Measurements from ENCODE around the gene ZBTB4.

The ZBTB4 gene, protein sequence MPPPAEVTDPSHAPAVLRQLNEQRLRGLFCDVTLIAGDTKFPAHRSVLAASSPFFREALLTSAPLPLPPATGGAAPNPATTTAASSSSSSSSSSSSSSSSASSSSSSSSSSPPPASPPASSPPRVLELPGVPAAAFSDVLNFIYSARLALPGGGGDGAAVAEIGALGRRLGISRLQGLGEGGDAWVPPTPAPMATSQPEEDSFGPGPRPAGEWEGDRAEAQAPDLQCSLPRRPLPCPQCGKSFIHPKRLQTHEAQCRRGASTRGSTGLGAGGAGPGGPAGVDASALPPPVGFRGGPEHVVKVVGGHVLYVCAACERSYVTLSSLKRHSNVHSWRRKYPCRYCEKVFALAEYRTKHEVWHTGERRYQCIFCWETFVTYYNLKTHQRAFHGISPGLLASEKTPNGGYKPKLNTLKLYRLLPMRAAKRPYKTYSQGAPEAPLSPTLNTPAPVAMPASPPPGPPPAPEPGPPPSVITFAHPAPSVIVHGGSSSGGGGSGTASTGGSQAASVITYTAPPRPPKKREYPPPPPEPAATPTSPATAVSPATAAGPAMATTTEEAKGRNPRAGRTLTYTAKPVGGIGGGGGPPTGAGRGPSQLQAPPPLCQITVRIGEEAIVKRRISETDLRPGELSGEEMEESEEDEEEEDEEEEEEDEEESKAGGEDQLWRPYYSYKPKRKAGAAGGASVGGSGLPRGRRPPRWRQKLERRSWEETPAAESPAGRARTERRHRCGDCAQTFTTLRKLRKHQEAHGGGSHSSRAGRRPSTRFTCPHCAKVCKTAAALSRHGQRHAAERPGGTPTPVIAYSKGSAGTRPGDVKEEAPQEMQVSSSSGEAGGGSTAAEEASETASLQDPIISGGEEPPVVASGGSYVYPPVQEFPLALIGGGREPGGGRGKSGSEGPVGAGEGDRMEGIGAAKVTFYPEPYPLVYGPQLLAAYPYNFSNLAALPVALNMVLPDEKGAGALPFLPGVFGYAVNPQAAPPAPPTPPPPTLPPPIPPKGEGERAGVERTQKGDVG

DNA sequence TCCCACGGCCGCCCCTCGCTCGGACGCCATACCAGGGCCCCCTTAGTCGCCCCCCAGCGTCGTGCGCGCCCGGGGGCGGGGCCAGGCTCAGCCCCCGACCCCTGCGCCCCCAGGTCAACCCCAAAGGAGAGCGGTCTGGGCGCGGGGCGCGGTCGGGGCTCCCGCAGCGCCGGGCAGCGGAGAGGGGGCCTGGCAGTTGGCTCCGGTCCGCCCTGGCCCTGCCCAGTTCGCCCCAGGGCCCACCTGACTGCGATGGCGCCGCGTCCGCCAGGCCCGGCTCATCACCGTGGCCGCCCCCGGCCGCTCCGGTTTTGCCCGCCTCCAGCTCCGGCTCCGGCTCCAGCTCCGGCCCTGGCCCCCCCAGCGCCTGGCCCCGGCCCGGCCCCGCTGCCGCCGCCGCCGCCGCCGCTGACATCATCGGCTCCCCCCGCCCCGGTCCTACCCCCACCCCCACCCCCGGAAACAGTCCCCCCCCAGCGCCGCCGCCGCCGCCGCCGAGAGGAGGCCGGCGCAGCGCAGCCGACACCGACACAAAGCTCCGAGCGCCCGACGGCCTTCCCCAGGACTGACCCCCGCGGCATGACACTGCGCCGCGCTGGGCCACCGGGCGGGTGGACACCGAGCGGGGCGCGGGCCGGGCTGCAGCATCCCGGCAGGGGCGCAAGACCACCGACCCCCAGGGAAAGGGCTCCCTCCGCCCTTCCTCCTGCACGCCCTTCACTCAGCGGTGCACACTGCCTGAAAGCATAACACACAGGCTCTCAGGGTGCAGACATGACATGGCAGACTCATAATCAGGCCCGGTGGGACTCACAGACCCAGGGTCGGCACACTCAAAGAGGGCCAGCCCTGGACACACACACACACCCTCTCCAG lies at the start of gene ZBTB4:
Gene ZBTB4 (minus strand): TSS at position 419 of the 876 bp plus-strand sequence. CDS start 12,830 bp downstream, outside the sequence.
- peak; percentile 57 for DNase-seq

DNA sequence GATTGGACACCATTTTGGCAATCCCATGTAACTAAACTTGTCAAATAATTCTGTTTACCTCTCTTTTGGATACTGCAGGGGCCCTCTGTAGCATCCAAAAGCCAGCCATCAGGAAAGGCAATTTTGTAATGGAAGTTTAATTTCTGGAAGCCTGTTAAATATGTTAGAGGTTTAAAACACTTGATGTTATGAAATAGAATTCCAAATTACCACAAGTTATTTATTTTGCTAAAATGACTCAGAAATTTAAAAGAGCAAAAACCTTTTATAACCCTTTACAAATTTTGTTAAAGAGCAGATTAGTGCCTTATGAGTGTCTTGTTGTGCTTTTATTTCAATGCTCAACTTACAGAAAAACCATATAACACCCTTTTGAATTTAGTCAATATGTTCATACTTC lies 49.4 kb upstream of the ZBTB4 start:
- DNase-seq: no peak

DNA sequence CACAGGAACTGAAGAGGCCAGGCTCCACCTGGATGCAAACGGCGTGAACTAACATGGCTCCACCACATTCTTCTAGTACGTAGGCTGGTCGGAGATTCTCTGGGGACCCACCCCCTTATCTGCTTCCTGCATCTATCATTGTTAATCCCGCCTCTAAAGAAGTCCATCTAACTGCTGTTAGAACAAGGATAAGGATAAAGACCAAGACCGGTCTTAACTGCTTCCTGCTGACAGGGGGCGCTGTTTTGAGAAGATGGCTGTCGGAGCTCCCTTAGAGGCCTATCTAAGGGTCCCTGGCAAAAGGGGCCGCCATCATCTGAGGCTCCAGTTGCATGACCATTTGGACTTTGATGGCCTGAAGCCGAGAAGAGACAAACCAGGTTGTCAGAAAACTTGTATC lies 43.6 kb upstream of the ZBTB4 start:
- DNase-seq: peak; percentile 47

DNA sequence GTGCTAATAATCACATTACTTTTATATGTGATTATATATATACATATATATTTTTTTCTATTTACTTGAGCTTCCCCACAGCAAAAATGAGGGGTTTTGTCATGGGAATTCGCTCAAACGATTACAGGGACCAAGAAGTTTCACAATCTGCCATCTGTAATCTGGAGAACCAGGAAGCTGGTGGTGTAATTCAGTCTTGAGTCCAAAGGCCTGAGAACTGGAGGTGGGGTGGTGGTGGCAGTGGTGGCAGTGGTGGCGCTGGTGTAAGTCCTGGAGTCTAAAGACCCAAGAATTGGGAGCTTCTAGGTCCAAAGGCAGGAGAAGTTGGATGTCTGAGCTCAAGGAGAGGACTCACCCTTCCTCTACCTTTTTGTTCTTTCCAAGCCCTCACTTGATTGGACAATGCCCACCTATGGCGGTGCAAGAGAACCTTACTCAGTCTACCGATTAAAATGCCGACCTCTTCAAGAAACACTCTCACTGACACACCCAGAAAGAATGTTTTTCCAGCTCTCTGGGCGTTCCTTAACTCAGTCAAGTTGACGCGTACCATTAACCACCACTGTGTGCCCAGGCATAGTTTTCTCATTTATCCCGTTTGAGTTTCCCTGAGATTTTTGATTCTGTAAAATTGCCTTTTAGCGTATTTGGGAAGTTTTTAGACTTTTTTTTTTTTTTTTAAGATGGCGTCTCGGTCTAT lies 36.6 kb upstream of the ZBTB4 start:
- DNase-seq: no peak

DNA sequence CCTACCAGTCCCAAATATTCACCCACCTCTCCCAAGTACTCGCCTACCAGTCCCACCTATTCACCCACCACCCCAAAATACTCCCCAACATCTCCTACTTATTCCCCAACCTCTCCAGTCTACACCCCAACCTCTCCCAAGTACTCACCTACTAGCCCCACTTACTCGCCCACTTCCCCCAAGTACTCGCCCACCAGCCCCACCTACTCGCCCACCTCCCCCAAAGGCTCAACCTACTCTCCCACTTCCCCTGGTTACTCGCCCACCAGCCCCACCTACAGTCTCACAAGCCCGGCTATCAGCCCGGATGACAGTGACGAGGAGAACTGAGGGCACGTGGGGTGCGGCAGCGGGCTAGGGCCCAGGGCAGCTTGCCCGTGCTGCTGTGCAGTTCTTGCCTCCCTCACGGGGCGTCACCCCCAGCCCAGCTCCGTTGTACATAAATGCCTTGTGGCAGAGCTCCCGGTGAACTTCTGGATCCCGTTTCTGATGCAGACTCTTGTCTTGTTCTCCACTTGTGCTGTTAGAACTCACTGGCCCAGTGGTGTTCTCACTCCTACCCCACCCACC lies 34.5 kb upstream of the ZBTB4 start:
- no peak for DNase-seq

DNA sequence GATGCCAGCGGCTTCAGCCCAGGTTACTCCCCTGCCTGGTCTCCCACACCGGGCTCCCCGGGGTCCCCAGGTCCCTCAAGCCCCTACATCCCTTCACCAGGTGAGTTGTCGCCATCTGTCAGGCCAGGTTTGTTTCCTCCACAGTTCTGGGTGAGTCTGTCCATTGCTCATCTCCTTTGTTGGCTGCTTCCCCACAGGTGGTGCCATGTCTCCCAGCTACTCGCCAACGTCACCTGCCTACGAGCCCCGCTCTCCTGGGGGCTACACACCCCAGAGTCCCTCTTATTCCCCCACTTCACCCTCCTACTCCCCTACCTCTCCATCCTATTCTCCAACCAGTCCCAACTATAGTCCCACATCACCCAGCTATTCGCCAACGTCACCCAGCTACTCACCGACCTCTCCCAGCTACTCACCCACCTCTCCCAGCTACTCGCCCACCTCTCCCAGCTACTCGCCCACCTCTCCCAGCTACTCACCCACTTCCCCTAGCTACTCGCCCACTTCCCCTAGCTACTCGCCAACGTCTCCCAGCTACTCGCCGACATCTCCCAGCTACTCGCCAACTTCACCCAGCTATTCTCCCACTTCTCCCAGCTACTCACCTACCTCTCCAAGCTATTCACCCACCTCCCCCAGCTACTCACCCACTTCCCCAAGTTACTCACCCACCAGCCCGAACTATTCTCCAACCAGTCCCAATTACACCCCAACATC lies 33.6 kb upstream of the ZBTB4 start:
- no peak for DNase-seq

DNA sequence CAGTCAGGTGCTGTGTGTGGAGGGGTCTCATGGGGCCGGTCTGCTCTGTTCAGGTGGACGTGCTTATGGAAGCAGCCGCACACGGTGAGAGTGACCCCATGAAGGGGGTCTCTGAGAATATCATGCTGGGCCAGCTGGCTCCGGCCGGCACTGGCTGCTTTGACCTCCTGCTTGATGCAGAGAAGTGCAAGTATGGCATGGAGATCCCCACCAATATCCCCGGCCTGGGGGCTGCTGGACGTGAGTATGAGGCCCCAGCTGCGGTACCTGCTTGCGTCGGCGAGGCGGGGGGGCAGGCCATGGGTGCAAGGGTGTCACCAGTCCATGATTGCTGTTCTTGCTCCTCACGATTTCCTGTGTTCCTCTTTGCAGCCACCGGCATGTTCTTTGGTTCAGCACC lies 32.7 kb upstream of the ZBTB4 start:
- no peak for DNase-seq

DNA sequence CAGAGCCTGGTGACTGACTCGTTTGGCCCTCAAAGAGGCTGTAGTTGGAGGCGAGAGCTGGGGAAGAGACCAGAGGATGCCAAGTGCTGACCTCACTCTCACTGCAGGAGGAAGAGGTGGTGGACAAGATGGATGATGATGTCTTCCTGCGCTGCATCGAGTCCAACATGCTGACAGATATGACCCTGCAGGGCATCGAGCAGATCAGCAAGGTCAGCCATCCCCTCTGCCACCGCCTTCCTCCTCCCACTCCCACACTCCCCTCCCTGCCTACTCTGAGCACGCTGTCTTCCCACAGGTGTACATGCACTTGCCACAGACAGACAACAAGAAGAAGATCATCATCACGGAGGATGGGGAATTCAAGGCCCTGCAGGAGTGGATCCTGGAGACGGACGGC lies 31.7 kb upstream of the ZBTB4 start:
- DNase-seq: no peak

DNA sequence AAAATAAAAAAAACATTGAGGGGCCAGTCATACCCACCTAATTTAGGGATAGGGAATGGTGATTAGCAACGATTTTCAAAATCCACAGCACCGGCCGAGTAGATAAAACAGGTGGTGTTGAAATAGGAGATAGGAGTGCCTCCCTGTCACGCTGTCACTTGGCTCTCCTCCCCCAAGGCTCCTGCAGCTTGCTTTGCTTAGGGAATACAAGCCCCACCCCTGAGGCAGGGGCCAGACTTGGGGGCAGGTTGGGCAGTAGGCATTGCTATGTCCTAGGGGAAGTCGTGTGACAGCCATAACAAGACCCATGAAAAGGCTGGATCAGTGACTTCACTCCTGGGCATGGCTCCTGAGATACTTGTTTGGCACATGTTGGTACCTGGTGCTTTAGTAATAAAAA lies 30.5 kb upstream of the ZBTB4 start:
- DNase-seq: no peak

DNA sequence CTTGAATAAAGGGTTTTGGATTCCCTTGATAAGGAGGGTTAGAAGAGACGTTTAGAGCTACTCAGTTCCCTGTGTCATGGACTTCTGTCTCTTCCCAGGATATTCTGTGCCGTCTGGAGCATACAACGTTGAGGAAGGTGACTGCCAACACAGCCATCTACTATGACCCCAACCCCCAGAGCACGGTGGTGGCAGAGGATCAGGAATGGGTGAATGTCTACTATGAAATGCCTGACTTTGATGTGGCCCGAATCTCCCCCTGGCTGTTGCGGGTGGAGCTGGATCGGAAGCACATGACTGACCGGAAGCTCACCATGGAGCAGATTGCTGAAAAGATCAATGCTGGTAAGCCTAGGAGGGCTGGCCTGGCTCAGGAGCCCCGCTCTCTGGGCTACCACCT lies 29.4 kb upstream of the ZBTB4 start:
- DNase-seq: no peak

DNA sequence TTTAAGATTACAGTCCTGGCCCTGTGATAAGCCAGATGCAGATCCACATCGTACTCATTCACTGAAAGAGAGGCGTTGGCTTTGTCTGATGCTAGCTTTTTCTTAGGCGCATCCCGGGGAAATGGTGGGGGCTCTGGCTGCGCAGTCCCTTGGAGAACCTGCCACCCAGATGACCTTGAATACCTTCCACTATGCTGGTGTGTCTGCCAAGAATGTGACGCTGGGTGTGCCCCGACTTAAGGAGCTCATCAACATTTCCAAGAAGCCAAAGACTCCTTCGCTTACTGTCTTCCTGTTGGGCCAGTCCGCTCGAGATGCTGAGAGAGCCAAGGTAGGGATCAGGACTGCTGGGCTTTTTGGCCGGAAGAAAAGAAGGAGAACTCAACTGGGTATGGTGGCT lies 28.7 kb upstream of the ZBTB4 start:
- DNase-seq: no peak

DNA sequence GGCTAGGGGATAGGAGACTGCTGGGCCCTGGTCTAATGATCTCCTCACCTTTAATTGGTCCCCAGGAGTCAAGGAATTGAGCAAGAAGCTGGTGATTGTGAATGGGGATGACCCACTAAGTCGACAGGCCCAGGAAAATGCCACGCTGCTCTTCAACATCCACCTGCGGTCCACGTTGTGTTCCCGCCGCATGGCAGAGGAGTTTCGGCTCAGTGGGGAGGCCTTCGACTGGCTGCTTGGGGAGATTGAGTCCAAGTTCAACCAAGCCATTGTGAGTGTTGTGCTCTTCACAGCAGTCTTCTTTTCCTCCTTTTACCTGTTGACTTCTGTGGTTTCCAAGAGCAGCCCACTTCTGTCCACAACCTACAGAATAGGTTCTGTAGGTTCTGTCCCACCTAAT lies 24.1 kb upstream of the ZBTB4 start:
- DNase-seq: no peak

DNA sequence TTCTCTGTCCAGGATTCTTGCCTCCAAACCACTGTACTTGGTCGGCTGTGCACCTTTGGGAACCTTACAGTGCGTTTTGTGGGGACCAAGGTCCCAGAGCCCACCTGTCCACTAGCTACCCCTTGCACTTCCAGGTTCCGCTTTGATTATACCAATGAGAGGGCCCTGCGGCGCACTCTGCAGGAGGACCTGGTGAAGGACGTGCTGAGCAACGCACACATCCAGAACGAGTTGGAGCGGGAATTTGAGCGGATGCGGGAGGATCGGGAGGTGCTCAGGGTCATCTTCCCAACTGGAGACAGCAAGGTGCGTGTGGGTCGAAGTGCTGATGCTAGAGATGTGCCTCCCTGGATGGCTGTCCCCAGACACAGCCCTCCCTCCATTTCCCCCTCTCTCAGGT lies 23.6 kb upstream of the ZBTB4 start:
- DNase-seq: no peak

DNA sequence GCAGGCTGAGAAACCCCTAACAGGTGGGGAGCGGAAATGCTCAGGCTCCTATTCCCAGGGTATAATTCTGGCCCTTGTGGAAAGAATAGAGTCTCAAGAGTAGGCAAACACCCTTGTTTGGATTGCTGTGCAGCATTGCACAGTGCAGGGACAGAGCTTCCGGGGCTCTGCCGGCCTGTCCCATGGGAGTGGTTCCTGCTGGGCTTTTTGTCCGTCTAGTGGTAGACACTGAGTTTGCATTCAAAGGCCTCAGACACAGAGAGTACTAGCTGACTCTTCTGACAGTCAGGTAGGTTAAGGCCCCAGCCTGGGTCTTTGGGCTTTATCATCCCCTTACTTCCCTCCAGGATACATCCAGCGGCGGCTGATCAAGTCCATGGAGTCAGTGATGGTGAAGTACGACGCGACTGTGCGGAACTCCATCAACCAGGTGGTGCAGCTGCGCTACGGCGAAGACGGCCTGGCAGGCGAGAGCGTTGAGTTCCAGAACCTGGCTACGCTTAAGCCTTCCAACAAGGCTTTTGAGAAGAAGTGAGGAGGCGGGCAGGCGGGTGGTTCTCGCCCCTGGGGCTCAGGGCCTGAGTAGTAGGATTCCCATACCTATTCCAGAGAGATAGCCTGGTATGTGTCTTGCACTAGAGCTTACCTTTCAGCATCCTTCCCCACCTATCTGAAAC lies 22.9 kb upstream of the ZBTB4 start:
- DNase-seq: no peak

DNA sequence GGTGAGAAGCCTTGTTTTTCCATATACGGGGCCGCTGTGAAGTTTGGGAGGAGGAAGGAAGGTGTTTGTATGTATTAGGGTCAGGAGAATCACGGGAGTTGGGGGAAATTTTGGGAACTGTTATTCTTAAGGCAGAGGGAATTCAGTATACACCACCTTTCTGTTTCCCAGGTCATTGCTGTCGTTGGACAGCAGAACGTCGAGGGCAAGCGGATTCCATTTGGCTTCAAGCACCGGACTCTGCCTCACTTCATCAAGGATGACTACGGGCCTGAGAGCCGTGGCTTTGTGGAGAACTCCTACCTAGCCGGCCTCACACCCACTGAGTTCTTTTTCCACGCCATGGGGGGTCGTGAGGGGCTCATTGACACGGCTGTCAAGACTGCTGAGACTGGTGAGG lies 22.3 kb upstream of the ZBTB4 start:
- DNase-seq: no peak

DNA sequence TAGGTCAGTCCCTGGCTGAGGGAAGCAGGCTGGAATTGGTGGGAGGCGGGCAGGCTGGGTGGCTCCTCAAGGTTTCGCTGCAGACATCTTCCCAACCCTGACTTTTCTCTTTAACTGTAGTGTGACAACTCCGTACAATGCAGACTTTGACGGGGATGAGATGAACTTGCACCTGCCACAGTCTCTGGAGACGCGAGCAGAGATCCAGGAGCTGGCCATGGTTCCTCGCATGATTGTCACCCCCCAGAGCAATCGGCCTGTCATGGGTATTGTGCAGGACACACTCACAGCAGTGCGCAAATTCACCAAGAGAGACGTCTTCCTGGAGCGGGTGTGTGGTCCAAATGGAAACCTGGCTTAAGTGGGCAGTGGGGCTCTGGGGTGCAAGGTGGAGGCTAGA lies 19.7 kb upstream of the ZBTB4 start:
- no peak for DNase-seq

DNA sequence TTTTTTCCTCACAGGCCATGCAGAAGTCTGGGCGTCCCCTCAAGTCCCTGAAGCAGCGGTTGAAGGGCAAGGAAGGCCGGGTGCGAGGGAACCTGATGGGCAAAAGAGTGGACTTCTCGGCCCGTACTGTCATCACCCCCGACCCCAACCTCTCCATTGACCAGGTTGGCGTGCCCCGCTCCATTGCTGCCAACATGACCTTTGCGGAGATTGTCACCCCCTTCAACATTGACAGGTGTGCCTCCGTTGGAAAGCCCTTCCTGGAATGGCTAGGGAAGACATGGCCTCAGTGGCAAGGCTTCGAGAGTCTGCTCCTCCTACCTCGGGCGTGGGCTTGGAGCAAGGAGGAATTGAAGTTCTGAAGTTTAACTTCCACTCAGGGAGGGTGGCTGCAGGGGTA lies 18.2 kb upstream of the ZBTB4 start:
- DNase-seq: no peak

DNA sequence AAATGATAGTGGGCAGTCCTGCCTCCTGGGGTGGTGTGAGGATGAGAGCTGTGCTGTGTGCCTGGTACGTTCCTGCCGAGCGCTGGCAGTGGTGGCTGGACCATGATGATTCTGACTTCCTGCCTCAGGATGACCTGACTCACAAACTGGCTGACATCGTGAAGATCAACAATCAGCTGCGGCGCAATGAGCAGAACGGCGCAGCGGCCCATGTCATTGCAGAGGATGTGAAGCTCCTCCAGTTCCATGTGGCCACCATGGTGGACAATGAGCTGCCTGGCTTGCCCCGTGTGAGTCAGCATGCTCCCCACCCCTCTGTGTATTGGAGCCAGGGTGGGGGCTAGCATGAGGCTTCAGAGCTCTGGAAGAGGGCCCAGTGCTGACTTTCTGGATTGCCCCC lies 17.8 kb upstream of the ZBTB4 start:
- no peak for DNase-seq

DNA sequence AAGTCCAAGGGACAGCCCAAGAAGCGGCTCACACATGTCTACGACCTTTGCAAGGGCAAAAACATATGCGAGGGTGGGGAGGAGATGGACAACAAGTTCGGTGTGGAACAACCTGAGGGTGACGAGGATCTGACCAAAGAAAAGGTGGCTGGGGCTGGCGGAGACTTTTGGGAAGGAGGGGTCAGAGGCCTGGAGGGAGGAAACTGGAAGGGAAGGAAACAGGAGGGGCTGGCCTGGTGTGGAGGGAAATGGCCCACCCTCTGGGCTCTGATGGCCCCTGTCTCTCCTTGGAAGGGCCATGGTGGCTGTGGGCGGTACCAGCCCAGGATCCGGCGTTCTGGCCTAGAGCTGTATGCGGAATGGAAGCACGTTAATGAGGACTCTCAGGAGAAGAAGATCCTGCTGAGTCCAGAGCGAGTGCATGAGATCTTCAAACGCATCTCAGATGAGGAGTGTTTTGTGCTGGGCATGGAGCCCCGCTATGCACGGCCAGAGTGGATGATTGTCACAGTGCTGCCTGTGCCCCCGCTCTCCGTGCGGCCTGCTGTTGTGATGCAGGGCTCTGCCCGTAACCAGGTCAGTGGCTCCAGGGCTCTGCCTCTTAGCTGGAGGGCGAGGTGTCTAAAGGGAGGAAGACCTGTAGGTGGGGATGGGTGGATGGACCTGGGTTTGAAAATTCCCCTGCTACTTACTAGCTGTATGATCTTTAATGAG lies 17.2 kb upstream of the ZBTB4 start:
- DNase-seq: no peak

DNA sequence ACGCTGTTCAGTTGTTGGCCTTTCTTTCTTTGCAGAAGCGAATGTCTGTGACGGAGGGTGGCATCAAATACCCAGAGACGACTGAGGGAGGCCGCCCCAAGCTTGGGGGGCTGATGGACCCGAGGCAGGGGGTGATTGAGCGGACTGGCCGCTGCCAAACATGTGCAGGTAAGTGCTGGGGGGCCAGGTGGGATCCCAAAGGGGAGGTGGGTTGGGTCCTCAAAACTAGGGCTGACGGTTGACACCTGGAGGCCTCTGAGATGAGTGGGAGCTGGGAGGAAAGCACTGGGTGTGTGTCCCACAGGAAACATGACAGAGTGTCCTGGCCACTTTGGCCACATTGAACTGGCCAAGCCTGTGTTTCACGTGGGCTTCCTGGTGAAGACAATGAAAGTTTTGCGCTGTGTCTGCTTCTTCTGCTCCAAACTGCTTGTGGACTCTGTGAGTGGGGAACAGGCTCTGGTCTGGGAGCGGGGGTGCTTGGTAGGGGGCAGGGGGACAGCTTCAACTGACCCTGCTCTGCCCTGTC lies 16.5 kb upstream of the ZBTB4 start:
- DNase-seq: no peak

All from CD4-positive, alpha-beta T cell treated with Interleukin-4 for 4 hours (primary cell).